ENCODE data around the gene GPR162.
"Not testable (repeated sequence)": the region's sequence is repeated elsewhere in the genome, so short reads cannot be mapped to it uniquely, and the experiment has no call there.

Gene GPR162

GRCh38 chr12:6871052-6871957 lies 49.7 kb downstream of the GPR162 start:
- no peak for TF ChIP-seq EZH2phosphoT487 (IDR thresholded peaks at IDR 0.05; ENCODE audit: borderline replicate concordance, low read length)
- TF ChIP-seq CTCF (IDR thresholded peaks at IDR 0.05; ENCODE audit: low read depth, low read length, poor library complexity, severe bottlenecking), result no peak
- peaks cover 69% of the 10 kb centered on the region for H3K36me3 ChIP-seq (ENCODE audit: control insufficient read depth, low read length)
- H3K4me1 ChIP-seq (ENCODE audit: control insufficient read depth, low read length), result peaks cover 55% of the 10 kb centered on the region
- peak overlapping the region; percentile 88 for H3K4me2 ChIP-seq (ENCODE audit: low read length)
- peak overlapping the region; percentile 78 for H3K4me3 ChIP-seq (ENCODE audit: low read length)
- H3F3A ChIP-seq (ENCODE audit: control insufficient read depth, insufficient read depth), result peaks cover 34% of the 10 kb centered on the region
- H3K9me3 ChIP-seq (ENCODE audit: control insufficient read depth, insufficient read depth, low read length), result no peaks in the 10 kb centered on the region
- H3K79me2 ChIP-seq (ENCODE audit: control insufficient read depth, low read length), result peaks cover 40% of the 10 kb centered on the region
- H4K20me1 ChIP-seq (ENCODE audit: control insufficient read depth, insufficient read depth, low read depth, low read length), result peaks cover 24% of the 10 kb centered on the region
- no peaks in the 10 kb centered on the region for H3K9me2 ChIP-seq (replicated peaks; ENCODE audit: control insufficient read depth, low read length)
- no peaks in the 10 kb centered on the region; the same call in 1 of the 2 replicates for H3K27me3 ChIP-seq (ENCODE audit: control insufficient read depth, low read length)
- H3K27ac ChIP-seq (ENCODE audit: low read depth, low read length), result peak overlapping the region; percentile 42

GRCh38 chr12:6872073-6873048 lies 50.7 kb downstream of the GPR162 start:
- H3K27ac ChIP-seq (ENCODE audit: low read depth, low read length), result peak overlapping the region; percentile 61
- H3K9me3 ChIP-seq (ENCODE audit: control insufficient read depth, insufficient read depth, low read length), result no peaks in the 10 kb centered on the region
- H3K9me2 ChIP-seq (replicated peaks; ENCODE audit: control insufficient read depth, low read length), result no peaks in the 10 kb centered on the region
- H3K36me3 ChIP-seq (ENCODE audit: control insufficient read depth, low read length), result peaks cover 66% of the 10 kb centered on the region
- peak overlapping the region; percentile 88 for H3K4me2 ChIP-seq (ENCODE audit: low read length)
- TF ChIP-seq CTCF (IDR thresholded peaks at IDR 0.05; ENCODE audit: low read depth, low read length, poor library complexity, severe bottlenecking) (peak; percentile 92), EZH2phosphoT487 (IDR thresholded peaks at IDR 0.05; ENCODE audit: borderline replicate concordance, low read length) (no peak)
- peak overlapping the region; percentile 78 for H3K4me3 ChIP-seq (ENCODE audit: low read length)
- peaks cover 46% of the 10 kb centered on the region for H3K4me1 ChIP-seq (ENCODE audit: control insufficient read depth, low read length)
- peaks cover 34% of the 10 kb centered on the region for H3K79me2 ChIP-seq (ENCODE audit: control insufficient read depth, low read length)
- H3K27me3 ChIP-seq (ENCODE audit: control insufficient read depth, low read length), result no peaks in the 10 kb centered on the region; the same call in 1 of the 2 replicates
- H3F3A ChIP-seq (ENCODE audit: control insufficient read depth, insufficient read depth), result peaks cover 34% of the 10 kb centered on the region
- peaks cover 24% of the 10 kb centered on the region for H4K20me1 ChIP-seq (ENCODE audit: control insufficient read depth, insufficient read depth, low read depth, low read length)

- Histone ChIP-seq H4K20me1 (ENCODE audit: control insufficient read depth, insufficient read depth, low read depth, low read length) (peaks cover 20% of the 10 kb centered on the region), H3K27ac (ENCODE audit: low read depth, low read length) (peak within 1 kb of the TSS; percentile 61), H3K4me1 (ENCODE audit: control insufficient read depth, low read length) (peaks cover 46% of the 10 kb centered on the region), H3K9me3 (ENCODE audit: control insufficient read depth, insufficient read depth, low read length) (no peaks in the 10 kb centered on the region), H3K9me2 (replicated peaks; ENCODE audit: control insufficient read depth, low read length) (no peaks in the 10 kb centered on the region), H3K79me2 (ENCODE audit: control insufficient read depth, low read length) (peaks cover 24% of the 10 kb centered on the region), H3K27me3 (ENCODE audit: control insufficient read depth, low read length) (no peaks in the 10 kb centered on the region; the same call in 1 of the 2 replicates), H3K4me3 (ENCODE audit: low read length) (peak within 1 kb of the TSS; percentile 78), H3K4me2 (ENCODE audit: low read length) (peak within 1 kb of the TSS; percentile 88), H3F3A (ENCODE audit: control insufficient read depth, insufficient read depth) (peaks cover 32% of the 10 kb centered on the region), H3K36me3 (ENCODE audit: control insufficient read depth, low read length) (peaks cover 58% of the 10 kb centered on the region)
- TF ChIP-seq CTCF (IDR thresholded peaks at IDR 0.05; ENCODE audit: low read depth, low read length, poor library complexity, severe bottlenecking) (no peak), EZH2phosphoT487 (IDR thresholded peaks at IDR 0.05; ENCODE audit: borderline replicate concordance, low read length) (no peak)
Observed at GRCh38 chr12:6873094-6874014, 51.7 kb downstream of the GPR162 start, which contains the start of gene SPSB2. SPSB2 (minus strand) TSS chr12:6873303; CDS start chr12:6872901, 402 bp downstream.

- Histone ChIP-seq H3K4me2 (ENCODE audit: low read length) (peak overlapping the region; percentile 88), H4K20me1 (ENCODE audit: control insufficient read depth, insufficient read depth, low read depth, low read length) (peaks cover 14% of the 10 kb centered on the region), H3K79me2 (ENCODE audit: control insufficient read depth, low read length) (peaks cover 17% of the 10 kb centered on the region), H3K4me1 (ENCODE audit: control insufficient read depth, low read length) (peaks cover 42% of the 10 kb centered on the region), H3K36me3 (ENCODE audit: control insufficient read depth, low read length) (peaks cover 51% of the 10 kb centered on the region), H3K4me3 (ENCODE audit: low read length) (peak overlapping the region; percentile 78), H3F3A (ENCODE audit: control insufficient read depth, insufficient read depth) (peaks cover 28% of the 10 kb centered on the region)
- not testable (repeated sequence) for H3K9me2 ChIP-seq (replicated peaks; ENCODE audit: control insufficient read depth, low read length); H3K27me3 ChIP-seq (ENCODE audit: control insufficient read depth, low read length); H3K27ac ChIP-seq (ENCODE audit: low read depth, low read length); H3K9me3 ChIP-seq (ENCODE audit: control insufficient read depth, insufficient read depth, low read length)
Observed at GRCh38 chr12:6874015-6874368, 52.4 kb downstream of the GPR162 start.
